ENCODE measurements around the gene FLNC.

GRCh38 chr7:128842674-128843641, 12.8 kb downstream of the FLNC start:
- TF ChIP-seq, protein P1, sequence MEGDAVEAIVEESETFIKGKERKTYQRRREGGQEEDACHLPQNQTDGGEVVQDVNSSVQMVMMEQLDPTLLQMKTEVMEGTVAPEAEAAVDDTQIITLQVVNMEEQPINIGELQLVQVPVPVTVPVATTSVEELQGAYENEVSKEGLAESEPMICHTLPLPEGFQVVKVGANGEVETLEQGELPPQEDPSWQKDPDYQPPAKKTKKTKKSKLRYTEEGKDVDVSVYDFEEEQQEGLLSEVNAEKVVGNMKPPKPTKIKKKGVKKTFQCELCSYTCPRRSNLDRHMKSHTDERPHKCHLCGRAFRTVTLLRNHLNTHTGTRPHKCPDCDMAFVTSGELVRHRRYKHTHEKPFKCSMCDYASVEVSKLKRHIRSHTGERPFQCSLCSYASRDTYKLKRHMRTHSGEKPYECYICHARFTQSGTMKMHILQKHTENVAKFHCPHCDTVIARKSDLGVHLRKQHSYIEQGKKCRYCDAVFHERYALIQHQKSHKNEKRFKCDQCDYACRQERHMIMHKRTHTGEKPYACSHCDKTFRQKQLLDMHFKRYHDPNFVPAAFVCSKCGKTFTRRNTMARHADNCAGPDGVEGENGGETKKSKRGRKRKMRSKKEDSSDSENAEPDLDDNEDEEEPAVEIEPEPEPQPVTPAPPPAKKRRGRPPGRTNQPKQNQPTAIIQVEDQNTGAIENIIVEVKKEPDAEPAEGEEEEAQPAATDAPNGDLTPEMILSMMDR (IDR thresholded peaks at IDR 0.05 in 8 of 11, conservative IDR thresholded peaks at IDR 0.05 in 3 of 11) = no peak
- TF ChIP-seq POLR2AphosphoS5 (IDR thresholded peaks at IDR 0.05) (no peak), POLR2A (IDR thresholded peaks at IDR 0.05) (no peak)
